Right renal pelvis (tissue), 4 donors: ENCODE measurements around the gene CLSTN2. TPM values are rescaled to one million over a fixed set of nuclear protein-coding genes. Genes with fewer than 3 reads are reported as not detected.

Experiments used
- DNase-seq, 4 donors: peaks; one replicate each; pipeline ENCODE4 v3.0.0-alpha.2; 2013; ENCODE audit warnings: low read depth in 4 of 4, low spot score in 3 of 4, missing footprints in 1 of 4
- polyA plus RNA-seq, 4 donors: library from polyadenylated mRNA; unstranded; fragments of 120-200 nt; gene quantifications; one replicate each; pipeline ENCODE4 v1.2.1, GENCODE V29; 2013; ENCODE audit not compliant: insufficient read length in 4 of 4

CLSTN2 gene
- polyA plus RNA-seq, 4 donors, result 1.5 to 2.0 (median 1.9) TPM

- no peak for DNase-seq
These were observed 575.4 kb downstream of the CLSTN2 start for GRCh38 chr3:140510303-140510861.

GRCh38 chr3:140521751-140522445 lies 586.9 kb downstream of the CLSTN2 start:
- no peak for DNase-seq

GRCh38 chr3:140522653-140523380 lies 587.8 kb downstream of the CLSTN2 start:
- DNase-seq, result no peak

- no peak for DNase-seq
These were observed 588.6 kb downstream of the CLSTN2 start for GRCh38 chr3:140523600-140523999.

- DNase-seq, result no peak
These were observed 592.2 kb downstream of the CLSTN2 start for GRCh38 chr3:140527156-140527555.

DNA sequence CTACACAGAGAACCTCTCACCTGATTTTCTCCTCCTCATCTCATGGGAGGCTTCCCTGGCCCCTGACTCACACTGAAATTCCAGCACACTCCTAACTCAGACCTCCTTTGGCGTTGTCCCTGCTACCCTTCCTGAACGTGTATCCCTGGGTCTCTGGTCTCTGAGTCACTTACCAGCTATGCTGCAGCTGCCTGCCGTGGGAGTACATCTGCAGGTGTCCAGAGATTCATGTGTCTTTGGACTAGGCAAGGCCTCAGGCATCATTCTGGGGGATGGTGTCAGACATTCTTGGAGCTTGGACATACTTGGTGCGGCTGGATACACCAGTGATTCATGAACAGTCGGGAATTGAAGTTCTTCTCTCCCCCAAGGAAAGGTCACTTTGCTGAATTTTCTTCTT lies 594.1 kb downstream of the CLSTN2 start:
- DNase-seq, result no peak

GRCh38 chr3:140529558-140529957 lies 594.6 kb downstream of the CLSTN2 start:
- no peak for DNase-seq

DNA sequence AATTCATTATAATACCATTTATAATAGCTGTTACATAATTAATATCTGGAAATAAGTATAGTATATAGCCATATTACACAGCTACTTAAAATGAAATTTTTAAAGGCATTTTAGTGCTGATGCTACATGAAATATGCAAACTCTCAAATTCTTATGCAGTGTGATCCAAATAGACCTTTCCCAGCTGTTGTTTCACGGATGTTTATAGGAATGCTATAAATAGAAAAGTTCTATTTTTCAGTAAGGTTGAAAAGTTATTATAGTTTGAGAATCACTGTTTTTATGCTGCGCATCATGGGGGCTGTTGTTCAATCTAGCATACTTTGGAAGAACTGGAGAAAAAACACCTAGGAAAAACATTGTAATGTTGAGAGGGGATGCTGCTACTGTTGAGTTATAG lies 595.1 kb downstream of the CLSTN2 start:
- no peak for DNase-seq

- DNase-seq, result no peak
These were observed 595.6 kb downstream of the CLSTN2 start for GRCh38 chr3:140530603-140531002.

DNA sequence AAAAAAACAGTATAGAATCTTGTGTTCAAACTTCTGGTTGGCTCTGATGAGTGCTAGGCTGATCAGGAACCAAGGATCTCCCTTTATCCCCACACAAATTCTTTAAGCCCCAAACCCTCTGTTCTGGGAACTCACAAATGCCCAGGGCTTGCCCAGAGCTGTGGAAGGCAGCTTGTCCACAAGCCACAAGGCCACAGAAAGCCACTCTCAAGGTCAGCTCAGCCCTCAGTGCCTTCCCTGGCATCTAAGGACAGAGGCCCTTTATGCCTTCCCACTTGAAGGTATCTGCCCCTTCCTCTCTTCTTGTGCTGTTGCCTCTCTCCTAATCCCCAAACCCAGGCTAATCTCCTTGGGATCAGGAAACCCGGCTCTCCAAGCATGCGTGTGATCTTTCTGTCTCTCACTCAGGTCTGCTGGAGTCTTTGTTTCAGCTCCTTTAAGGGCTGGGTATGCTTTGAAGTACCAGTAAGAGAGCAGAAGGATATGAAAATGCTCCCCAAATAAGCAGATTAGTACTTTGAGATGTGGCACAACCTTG lies 597.9 kb downstream of the CLSTN2 start:
- no peak for DNase-seq

DNA sequence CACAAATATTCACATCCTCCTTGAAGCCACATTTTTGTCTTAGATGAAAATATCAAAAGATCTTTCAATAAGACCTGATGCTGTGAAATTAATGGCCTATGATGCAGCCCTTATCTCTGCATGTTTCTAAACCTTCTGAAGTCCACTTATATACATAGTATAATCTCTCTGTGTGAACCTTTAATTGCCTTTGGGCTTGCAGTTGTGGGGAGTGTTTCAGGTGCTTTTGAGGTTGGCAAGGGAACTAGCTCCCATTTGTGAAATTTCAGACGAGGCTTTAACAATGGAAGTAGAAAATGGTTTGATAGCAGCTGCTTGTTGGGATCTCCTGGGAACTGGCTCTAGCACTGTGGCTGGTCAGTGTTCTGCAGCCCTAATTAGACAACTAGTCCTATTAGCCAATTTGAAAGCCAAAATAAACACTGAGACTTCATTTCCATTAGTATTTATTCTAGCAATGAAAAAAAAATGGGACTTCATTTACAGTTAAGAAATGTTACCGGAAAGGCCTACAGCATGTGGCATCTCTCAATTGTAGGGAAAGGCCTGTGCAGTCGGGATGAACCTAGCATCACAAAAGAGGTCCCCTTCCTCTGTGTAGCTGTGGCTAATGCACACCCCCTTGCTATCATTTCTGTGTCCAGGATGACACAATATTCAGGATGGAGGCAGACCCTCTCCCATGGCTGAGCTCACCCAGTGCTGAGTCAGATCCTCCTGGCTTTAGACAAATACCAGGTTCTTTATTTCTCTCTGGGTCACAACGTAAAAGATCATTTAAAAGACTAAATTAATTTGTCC lies 602.1 kb downstream of the CLSTN2 start:
- no peak for DNase-seq

DNA sequence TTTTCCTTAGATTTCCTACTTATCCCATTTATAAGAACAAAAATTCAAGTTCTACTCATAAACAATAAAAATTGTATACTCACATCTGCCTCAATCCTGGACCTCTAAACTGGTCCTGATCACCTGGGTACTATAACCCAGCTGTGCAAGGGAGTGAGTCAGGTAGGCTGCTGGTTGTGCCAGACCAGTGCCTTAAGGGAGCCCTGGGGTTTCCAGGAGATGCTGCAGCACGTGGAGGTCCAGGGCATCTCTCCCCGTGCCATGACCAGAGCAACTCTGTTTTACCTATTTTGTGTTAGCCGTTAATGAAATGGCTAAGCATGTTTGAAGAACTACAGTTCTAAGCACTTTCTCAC lies 602.7 kb downstream of the CLSTN2 start:
- DNase-seq, result no peak

GRCh38 chr3:140540262-140540661 lies 605.3 kb downstream of the CLSTN2 start:
- no peak for DNase-seq

DNA sequence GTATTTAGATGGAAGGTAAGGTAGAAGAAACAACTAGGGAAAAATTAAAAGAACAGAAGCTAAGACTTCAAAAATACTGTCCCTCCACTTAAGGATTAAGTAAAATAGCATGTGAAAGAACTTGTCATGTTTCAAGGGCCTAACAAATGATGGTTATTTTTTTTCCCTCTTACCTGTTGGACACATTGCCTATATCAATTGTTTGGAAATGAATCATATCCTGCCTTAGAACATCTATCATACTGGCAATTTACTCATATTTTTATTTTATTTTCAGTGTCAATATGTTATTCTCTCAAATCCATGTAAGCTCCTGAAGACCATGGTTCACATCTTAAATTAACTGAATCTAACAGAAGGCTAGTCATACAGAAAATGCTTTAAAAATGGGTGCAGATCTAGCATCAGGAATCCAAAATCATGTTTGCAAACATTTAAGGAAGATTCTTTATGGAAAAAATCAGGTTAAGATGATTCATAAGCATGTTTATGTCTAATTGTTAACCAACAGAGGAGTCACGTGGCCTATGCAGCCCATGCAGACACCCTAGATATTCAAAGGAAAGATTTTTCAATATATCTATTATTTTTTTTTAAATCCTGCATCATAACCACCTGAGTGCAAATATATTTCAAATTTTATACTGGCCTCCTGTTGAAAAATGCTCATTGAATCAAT lies 607.1 kb downstream of the CLSTN2 start:
- DNase-seq, result no peak

GRCh38 chr3:140545197-140545596 lies 610.2 kb downstream of the CLSTN2 start:
- no peak for DNase-seq

- DNase-seq, result no peak
These were observed 610.8 kb downstream of the CLSTN2 start for GRCh38 chr3:140545756-140546155.

DNA sequence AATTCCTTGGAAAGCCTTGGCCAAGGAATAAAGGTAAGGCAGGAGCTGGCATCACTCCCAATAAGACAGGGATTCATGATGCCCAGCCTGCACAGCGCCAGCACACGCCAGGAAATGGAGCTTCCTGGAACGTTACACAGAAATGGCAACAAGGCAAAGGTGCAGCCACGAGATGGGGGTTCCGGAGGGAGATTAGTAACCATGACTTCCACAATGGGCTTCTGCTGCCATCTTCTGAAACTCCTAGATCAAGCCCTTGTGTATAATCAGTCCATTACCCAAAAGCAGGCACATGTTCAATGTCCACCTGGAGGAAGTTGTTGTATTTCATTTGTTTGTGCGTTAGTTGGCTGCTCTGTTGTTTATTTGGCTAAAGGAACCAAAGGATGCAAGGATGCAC lies 611.7 kb downstream of the CLSTN2 start:
- DNase-seq, result no peak

- DNase-seq, result no peak
These were observed 617.4 kb downstream of the CLSTN2 start for GRCh38 chr3:140552403-140552802.

DNA sequence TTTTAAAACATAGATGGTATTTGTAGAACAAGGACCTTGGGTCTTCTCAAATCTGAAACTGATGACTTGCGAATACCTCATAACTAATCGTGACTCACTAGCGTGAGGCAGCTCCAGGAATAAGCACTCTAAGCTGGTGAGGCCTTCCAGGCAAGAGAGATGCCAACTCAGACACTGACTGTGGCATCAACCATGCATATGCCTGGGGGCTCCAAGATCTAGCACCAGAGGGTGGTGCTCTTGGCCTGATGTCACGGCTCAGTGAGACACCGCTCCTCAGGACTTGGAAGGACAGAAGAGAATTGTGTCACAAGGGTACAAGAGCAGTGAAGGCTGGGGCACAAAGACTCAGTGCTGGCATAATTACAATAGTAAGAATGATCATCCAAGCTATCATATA lies 617.9 kb downstream of the CLSTN2 start:
- no peak for DNase-seq

DNA sequence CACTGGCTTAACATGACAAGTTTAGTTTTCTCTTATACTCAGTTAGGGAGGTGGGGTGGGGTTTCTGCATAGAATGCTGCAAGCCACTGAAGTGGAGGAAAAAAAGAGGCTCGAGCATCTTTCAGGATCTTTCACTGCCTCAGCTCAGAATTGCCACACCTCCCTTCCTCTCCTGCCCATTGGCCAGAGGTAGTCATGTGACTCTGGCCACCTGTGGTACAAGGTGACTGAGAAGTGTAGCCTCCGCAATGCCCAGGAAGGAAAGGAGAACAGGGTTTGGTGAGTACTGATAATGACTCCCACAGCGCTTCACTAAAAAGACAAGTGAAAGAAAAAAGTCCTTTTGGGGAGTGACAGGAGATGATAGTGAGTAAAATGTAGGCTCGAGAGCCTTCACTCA lies 618.6 kb downstream of the CLSTN2 start:
- DNase-seq, result no peak
